PC-3 (cell line): ENCODE measurements around the gene ST6GALNAC3.

Experiments
- EZH2 ChIP-seq: fragments of 300-600 bp; sonication (generic); IDR thresholded peaks from one replicate; pipeline ENCODE4 v1.6.1; 2017; ENCODE audit warnings: antibody characterized with exemption, mild to moderate bottlenecking, low read length; ENCODE audit not compliant: unreplicated experiment
- TF ChIP-seq, protein P1 (sequence below): fragments of 300-600 bp; sonication (generic); conservative IDR thresholded peaks from 2 replicates; pipeline ENCODE4 v1.5.1; 2017; ENCODE audit warnings: antibody characterized with exemption, low read depth, mild to moderate bottlenecking, low read length

- TF ChIP-seq, protein P1, sequence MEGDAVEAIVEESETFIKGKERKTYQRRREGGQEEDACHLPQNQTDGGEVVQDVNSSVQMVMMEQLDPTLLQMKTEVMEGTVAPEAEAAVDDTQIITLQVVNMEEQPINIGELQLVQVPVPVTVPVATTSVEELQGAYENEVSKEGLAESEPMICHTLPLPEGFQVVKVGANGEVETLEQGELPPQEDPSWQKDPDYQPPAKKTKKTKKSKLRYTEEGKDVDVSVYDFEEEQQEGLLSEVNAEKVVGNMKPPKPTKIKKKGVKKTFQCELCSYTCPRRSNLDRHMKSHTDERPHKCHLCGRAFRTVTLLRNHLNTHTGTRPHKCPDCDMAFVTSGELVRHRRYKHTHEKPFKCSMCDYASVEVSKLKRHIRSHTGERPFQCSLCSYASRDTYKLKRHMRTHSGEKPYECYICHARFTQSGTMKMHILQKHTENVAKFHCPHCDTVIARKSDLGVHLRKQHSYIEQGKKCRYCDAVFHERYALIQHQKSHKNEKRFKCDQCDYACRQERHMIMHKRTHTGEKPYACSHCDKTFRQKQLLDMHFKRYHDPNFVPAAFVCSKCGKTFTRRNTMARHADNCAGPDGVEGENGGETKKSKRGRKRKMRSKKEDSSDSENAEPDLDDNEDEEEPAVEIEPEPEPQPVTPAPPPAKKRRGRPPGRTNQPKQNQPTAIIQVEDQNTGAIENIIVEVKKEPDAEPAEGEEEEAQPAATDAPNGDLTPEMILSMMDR: no peak
- no peak for TF ChIP-seq EZH2
Measured at GRCh38 chr1:76511558-76512179, 437.1 kb downstream of the ST6GALNAC3 start.
